AG04449 (cell line): ENCODE data around the gene KCNJ9.
A peak's percentile ranks its signal among the peaks of the same experiment; 100 is the strongest.
"Not testable (repeated sequence)": the region's sequence is repeated elsewhere in the genome, so short reads cannot be mapped to it uniquely, and the experiment has no call there.

Experiments
- CTCF ChIA-PET: fragments of 350-600 bp; formaldehyde crosslinking; extraction: SDS; loops from one replicate; lab custom pipeline; 2021; ENCODE audit warnings: antibody characterized with exemption; lab: Yijun Ruan, JAX
- POLR2A ChIA-PET: fragments of 400-600, 350-600 bp; formaldehyde crosslinking; extraction: SDS; loops from one replicate; lab custom pipeline; 2020; ENCODE audit warnings: antibody characterized with exemption, inconsistent platforms; lab: Yijun Ruan, JAX
- DNase-seq: peaks from one replicate; pipeline ENCODE4 v3.0.0-alpha.2; 2010; ENCODE audit warnings: low read depth, low spot score
- H3K4me3 ChIP-seq: 2 replicates; pipeline ENCODE4 v1.5.1; 2011; ENCODE audit warnings: low read depth, mild to moderate bottlenecking, control low read depth, low read length
- TF ChIP-seq, protein P1 (sequence below): IDR thresholded peaks from one replicate; pipeline ENCODE4 v1.5.1; 2011; ENCODE audit warnings: mild to moderate bottlenecking, moderate library complexity, low read length, control low read depth, inconsistent platforms; ENCODE audit not compliant: insufficient read depth; ENCODE audit errors: missing control alignments

KCNJ9 gene

DNA sequence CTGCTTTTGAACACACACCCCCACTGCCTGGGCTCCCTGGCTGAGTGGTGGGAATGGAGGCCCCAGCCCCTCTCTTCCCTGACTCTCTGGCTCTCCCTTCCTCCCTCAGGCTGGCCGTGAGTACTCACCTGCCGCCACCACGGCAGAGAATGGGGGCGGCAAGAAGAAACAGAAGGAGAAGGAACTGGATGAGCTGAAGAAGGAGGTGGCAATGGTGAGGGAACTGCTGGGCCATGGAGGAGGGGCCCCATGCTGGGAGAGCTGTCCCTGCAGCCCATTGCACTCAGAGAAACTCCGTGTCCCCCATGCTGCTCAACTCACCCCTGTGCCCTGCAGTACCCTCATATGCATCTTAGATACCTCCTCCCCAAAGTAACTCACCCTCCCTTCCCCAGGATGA, 39.5 kb downstream of the KCNJ9 start:
- POLR2A ChIA-PET: no interaction called here
- no peak for DNase-seq
- CTCF ChIA-PET: interaction anchor here (0.6 to 2.3 kb wide), 4 partner anchors 8 to 99 kb away, joined by 3 to 9 read pairs (median 3); no protein-coding TSS in a partner anchor
- no peak overlapping the region for H3K4me3 ChIP-seq
- TF ChIP-seq, protein P1, sequence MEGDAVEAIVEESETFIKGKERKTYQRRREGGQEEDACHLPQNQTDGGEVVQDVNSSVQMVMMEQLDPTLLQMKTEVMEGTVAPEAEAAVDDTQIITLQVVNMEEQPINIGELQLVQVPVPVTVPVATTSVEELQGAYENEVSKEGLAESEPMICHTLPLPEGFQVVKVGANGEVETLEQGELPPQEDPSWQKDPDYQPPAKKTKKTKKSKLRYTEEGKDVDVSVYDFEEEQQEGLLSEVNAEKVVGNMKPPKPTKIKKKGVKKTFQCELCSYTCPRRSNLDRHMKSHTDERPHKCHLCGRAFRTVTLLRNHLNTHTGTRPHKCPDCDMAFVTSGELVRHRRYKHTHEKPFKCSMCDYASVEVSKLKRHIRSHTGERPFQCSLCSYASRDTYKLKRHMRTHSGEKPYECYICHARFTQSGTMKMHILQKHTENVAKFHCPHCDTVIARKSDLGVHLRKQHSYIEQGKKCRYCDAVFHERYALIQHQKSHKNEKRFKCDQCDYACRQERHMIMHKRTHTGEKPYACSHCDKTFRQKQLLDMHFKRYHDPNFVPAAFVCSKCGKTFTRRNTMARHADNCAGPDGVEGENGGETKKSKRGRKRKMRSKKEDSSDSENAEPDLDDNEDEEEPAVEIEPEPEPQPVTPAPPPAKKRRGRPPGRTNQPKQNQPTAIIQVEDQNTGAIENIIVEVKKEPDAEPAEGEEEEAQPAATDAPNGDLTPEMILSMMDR: no peak

DNA sequence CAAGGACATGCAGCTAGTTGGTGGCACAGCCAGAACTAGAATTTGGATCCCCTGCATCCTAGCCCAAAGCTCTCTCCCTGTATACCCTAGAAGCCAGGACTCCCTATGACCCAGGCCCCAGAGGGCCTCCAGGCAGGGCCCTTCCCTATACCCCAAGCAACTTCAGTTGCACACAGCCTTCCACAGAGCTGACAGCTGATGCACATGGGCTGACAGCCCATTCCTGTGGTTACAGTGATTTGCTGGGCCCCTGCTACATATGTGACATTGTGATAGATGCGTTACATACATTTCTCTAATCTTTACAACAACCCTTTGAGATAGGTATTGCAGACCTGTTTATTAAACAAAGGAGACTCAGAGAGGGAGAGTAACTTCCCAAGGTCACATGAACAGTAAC, 40.0 kb downstream of the KCNJ9 start:
- DNase-seq: no peak
- CTCF ChIA-PET: interaction anchor here (0.6 to 2.3 kb wide), 6 partner anchors 9 to 98 kb away, joined by 3 to 9 read pairs (median 3); no protein-coding TSS in a partner anchor
- H3K4me3 ChIP-seq: no peak overlapping the region
- TF ChIP-seq, protein P1: no peak
- POLR2A ChIA-PET: no interaction called here

DNA sequence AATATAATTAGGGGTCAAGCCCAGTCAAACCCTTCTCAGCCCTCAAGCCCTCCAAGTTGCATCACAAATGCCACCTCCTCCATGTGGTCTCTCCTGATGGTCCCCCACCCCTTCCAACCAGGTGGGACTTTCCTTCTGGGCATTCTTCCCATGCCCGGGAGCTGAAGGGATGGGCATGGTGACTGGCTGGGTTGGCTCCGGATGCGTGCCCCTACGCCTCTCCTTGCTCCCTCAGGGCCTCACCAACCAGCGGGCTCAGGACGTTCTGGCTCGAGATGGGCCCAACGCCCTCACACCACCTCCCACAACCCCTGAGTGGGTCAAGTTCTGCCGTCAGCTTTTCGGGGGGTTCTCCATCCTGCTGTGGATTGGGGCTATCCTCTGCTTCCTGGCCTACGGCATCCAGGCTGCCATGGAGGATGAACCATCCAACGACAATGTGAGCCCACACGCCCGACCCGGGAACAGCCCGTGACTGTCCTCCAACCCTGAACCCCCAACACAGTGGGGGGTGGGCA, 41.7 kb downstream of the KCNJ9 start:
- CTCF ChIA-PET: interaction anchor here (1.3 to 4.4 kb wide), 6 partner anchors 9 to 98 kb away, joined by 3 to 23 read pairs (median 12); no protein-coding TSS in a partner anchor
- H3K4me3 ChIP-seq: no peak overlapping the region
- POLR2A ChIA-PET: no interaction called here
- TF ChIP-seq, protein P1: no peak
- no peak for DNase-seq

DNA sequence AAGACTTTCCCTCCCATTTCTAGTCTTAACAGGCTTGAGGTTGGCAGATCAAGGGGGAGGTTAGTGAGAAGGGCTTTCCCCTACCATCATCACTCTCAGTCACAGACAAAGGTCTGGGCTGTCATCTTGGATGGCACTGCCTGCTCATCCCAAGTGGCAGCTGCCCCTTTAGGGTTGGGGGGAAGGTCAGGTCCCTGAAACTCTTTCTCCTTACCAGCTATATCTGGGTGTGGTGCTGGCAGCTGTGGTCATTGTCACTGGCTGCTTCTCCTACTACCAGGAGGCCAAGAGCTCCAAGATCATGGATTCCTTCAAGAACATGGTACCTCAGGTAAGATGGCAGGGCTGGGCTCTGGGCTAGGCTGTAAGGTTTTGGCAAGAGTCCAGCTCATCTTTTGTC, 42.4 kb downstream of the KCNJ9 start:
- TF ChIP-seq, protein P1: no peak
- ChIA-PET POLR2A (no interaction called here), CTCF (interaction anchor here (0.9 to 4.4 kb wide), 10 partner anchors 12 to 97 kb away, joined by 3 to 23 read pairs (median 5); no protein-coding TSS in a partner anchor)
- H3K4me3 ChIP-seq: no peak overlapping the region
- DNase-seq: no peak

DNA sequence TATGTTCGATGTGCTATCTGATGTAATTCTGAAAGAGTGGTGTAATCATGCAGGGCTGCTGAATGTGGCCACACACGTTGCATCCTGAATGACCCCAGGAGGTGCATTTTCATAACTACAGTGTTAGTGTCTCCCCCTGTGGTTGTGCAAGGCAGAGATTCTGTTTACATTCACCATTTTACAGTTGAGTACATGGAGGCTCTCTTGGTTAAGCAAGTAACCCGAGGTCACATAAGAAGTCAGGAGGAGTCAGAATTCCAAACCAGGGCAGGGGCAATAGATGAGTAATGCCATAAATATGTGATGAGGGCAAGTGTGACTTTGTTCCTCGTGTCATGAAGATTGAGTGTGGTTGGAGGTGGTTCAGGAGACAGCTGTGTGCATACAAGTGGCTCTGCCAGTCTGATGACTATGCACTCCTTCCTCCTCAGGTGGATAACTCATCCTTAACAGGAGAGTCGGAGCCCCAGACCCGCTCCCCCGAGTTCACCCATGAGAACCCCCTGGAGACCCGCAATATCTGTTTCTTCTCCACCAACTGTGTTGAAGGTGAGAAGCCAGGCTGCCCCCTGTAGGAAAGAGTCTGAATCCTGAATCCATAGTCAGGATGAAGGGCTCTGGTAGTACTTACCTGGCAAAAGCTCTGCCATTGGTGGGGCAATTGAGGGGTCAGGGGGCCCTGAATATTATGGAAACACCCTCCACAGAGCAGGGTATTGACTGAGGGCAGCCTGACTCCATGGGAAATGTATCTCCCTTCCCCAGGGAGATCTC, 43.6 kb downstream of the KCNJ9 start:
- H3K4me3 ChIP-seq: no peak overlapping the region
- ChIA-PET POLR2A (interaction anchor here (1.2 kb wide), 1 partner anchor 136 kb away, joined by 4 read pairs; no protein-coding TSS in a partner anchor), CTCF (interaction anchor here (0.9 to 4.4 kb wide), 14 partner anchors 13 to 129 kb away, joined by 3 to 23 read pairs (median 4); no protein-coding TSS in a partner anchor)
- TF ChIP-seq, protein P1: peak; percentile 20
- peak; percentile 45 for DNase-seq

DNA sequence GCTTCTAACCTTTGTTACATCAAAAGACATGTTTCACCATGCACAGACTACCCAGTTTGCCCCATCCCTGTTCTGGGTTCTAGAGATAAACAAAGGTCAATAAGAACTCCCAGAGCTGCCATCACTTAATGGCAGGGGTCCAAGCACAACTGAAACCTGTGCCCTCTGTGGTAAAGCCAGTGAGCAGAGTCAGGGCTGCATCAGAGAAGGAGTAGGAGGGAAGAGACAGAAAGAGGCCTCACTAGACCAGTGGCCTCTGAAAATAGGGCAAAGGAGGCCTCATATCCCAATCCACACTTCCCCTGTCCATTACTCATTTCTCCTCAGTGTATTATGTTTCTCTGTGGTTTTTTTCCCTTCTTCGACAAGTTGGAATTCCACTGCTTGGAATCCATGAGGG, 44.4 kb downstream of the KCNJ9 start:
- DNase-seq: no peak
- TF ChIP-seq, protein P1: no peak
- ChIA-PET CTCF (interaction anchor here (0.9 to 4.4 kb wide), 6 partner anchors 9 to 95 kb away, joined by 3 to 23 read pairs (median 5); no protein-coding TSS in a partner anchor), POLR2A (no interaction called here)
- no peak overlapping the region for H3K4me3 ChIP-seq

DNA sequence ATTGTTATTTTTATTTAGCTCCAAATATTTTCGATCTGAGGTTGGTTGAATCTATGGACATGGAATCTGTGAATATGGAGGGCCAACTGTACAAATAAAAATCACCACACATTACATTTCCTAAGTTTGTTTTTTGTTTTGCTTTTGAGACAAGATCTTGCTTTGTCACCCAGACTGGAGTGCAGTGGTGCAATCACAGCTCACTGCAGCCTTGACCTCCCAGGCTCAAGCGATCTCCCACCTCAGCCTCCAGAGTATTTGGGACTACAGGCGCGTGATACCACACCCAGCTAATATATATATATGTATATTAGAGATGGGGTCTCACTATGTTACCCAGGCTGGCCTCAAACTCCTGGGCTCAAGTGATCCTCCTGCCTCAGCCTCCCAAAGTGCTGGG, 45.0 kb downstream of the KCNJ9 start:
- H3K4me3 ChIP-seq, POLR2A ChIA-PET, DNase-seq: not testable (repeated sequence)
- CTCF ChIA-PET: interaction anchor here (0.9 to 4.4 kb wide), 5 partner anchors 9 to 94 kb away, joined by 3 to 23 read pairs (median 5); no protein-coding TSS in a partner anchor
